ENCODE results near the gene TNC. TPM values are rescaled to one million over a fixed set of nuclear protein-coding genes. Genes with fewer than 3 reads are reported as not detected.

The TNC gene
- total RNA-seq, 1 donor from 2014 or later: 61.2 TPM

Other genes with a start within 250 kb of the TNC start
- 1.5 TPM for gene TNFSF8, start 187.6 kb downstream of the TNC start, total RNA-seq

Measured in ureter (tissue), 1 donor.